Measurements from ENCODE around the gene ZDHHC20. TPM values are rescaled to one million over a fixed set of nuclear protein-coding genes. Genes with fewer than 3 reads are reported as not detected.

The ZDHHC20 gene
- total RNA-seq, 4 donors from 2014 or later, result 50.8 to 132 (median 67.1) TPM

GRCh38 chr13:21453387-21454081 is 5.6 kb downstream of the ZDHHC20 start:
- H3K36me3 ChIP-seq, result no peaks in the 10 kb centered on the region
- TF ChIP-seq, protein P1, sequence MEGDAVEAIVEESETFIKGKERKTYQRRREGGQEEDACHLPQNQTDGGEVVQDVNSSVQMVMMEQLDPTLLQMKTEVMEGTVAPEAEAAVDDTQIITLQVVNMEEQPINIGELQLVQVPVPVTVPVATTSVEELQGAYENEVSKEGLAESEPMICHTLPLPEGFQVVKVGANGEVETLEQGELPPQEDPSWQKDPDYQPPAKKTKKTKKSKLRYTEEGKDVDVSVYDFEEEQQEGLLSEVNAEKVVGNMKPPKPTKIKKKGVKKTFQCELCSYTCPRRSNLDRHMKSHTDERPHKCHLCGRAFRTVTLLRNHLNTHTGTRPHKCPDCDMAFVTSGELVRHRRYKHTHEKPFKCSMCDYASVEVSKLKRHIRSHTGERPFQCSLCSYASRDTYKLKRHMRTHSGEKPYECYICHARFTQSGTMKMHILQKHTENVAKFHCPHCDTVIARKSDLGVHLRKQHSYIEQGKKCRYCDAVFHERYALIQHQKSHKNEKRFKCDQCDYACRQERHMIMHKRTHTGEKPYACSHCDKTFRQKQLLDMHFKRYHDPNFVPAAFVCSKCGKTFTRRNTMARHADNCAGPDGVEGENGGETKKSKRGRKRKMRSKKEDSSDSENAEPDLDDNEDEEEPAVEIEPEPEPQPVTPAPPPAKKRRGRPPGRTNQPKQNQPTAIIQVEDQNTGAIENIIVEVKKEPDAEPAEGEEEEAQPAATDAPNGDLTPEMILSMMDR (IDR thresholded peaks at IDR 0.05), result no peak
- no peak for TF ChIP-seq POLR2A (IDR thresholded peaks at IDR 0.05)
- no peak overlapping the region for H3K4me3 ChIP-seq
- no peak overlapping the region for H3K27ac ChIP-seq
- no peak for DNase-seq
- H3K9me3 ChIP-seq, result no peaks in the 10 kb centered on the region
- no peaks in the 10 kb centered on the region for H3K27me3 ChIP-seq
- H3K4me1 ChIP-seq, result peaks cover 0 to 8% (median 0%) of the 10 kb centered on the region in 4 donors

DNA sequence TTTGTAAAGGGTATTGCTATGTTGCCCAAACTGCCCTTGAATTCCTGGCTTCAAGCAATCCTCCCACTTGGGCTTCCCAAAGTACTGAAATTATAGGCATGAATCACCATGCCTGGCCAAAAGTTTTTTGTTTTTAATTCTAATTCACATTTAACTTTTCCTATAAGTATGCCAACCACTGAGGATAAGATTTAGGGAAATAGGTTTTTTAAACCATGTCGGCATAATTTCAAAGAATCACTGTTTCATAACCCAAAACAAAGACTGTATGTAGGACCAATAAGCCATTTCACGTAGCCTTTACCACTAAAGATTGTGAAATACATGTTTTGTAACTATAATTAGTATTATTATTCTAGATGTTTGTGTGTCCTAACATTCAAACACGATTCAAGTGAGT is 8.2 kb downstream of the ZDHHC20 start:
- DNase-seq, result no peak
- H3K36me3 ChIP-seq, result no peaks in the 10 kb centered on the region
- no peaks in the 10 kb centered on the region for H3K4me1 ChIP-seq
- H3K9me3 ChIP-seq, result no peaks in the 10 kb centered on the region
- no peaks in the 10 kb centered on the region for H3K27me3 ChIP-seq
- TF ChIP-seq, protein P1 (IDR thresholded peaks at IDR 0.05), result no peak
- no peak for TF ChIP-seq POLR2A (IDR thresholded peaks at IDR 0.05)
- H3K27ac ChIP-seq, result no peak overlapping the region
- H3K4me3 ChIP-seq, result no peak overlapping the region

DNA sequence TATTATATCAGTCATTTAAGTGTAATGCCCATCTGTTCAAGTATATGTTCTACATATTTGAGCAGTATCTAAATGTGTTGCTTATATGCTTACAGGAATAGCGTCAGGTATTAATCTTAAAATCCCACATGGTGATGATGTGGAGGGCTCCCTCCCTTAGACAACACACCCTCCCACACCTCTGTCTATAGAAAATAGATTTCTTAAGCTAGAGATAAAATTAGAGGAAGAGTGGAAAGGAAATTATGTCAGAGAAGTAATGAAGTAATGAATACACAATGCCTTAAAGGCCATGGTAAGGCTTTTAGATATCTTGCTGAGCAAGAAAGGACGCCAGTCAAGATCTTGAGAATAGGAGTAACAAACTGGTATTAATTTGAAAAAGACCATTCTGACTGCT is 12.4 kb downstream of the ZDHHC20 start:
- no peak for DNase-seq
- TF ChIP-seq POLR2A (IDR thresholded peaks at IDR 0.05), result no peak
- TF ChIP-seq, protein P1 (IDR thresholded peaks at IDR 0.05), result no peak
- no peaks in the 10 kb centered on the region for H3K36me3 ChIP-seq
- no peaks in the 10 kb centered on the region for H3K4me1 ChIP-seq
- H3K4me3 ChIP-seq, result no peak overlapping the region
- no peak overlapping the region for H3K27ac ChIP-seq
- H3K27me3 ChIP-seq, result no peaks in the 10 kb centered on the region
- no peaks in the 10 kb centered on the region for H3K9me3 ChIP-seq

DNA sequence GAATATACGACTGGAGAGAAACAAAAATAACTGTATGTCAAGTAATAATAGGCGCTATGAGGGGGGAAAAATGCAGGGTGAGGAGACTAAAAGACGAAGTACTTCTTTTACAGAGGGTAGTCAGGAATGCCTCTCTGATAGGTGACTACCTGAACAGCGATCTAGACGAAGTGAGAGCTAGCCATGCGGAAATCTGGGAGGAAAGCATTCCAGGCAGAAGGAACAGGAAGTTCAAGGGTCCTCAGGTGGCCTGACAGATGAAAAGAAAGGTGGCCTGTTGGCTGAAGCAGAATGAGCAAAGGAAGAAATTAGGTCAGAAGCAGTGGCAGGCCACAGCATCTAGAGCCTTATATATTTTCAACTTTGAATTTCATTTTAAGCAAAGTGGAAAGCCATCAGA is 13.3 kb downstream of the ZDHHC20 start:
- no peaks in the 10 kb centered on the region for H3K36me3 ChIP-seq
- H3K27me3 ChIP-seq, result no peaks in the 10 kb centered on the region
- no peak overlapping the region for H3K4me3 ChIP-seq
- no peak for DNase-seq
- H3K9me3 ChIP-seq, result no peaks in the 10 kb centered on the region
- H3K27ac ChIP-seq, result no peak overlapping the region
- H3K4me1 ChIP-seq, result no peaks in the 10 kb centered on the region
- no peak for TF ChIP-seq POLR2A (IDR thresholded peaks at IDR 0.05)
- TF ChIP-seq, protein P1 (IDR thresholded peaks at IDR 0.05), result no peak

DNA sequence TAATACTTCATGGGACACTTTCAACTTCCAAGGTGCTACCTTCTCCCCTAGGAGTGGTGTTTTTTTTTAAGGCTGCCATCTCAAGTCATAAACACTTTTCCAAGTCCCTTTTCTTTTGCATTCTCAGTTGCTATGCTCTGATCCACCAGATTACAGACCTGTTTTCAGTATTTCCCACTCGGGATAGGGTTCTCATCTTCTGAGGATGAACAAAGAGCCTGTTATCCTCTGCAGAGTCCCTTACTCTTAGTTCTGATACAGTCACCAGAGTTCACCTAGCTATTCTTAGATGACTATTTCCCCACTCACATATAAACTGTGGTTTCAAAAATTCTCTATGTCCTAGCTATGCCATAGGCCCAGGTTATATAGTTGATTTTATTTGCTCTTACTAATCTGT is 15.9 kb downstream of the ZDHHC20 start:
- no peaks in the 10 kb centered on the region for H3K36me3 ChIP-seq
- no peaks in the 10 kb centered on the region for H3K9me3 ChIP-seq
- H3K27ac ChIP-seq, result no peak overlapping the region
- TF ChIP-seq, protein P1 (IDR thresholded peaks at IDR 0.05), result no peak
- no peak for TF ChIP-seq POLR2A (IDR thresholded peaks at IDR 0.05)
- no peak for DNase-seq
- H3K4me1 ChIP-seq, result no peaks in the 10 kb centered on the region
- H3K27me3 ChIP-seq, result no peaks in the 10 kb centered on the region
- H3K4me3 ChIP-seq, result no peak overlapping the region

All from Peyer's patch (tissue), 4 donors.